ENCODE data around the gene TRIM63. TPM values are rescaled to one million over a fixed set of nuclear protein-coding genes. Genes with fewer than 3 reads are reported as not detected.
A peak's percentile ranks its signal among the peaks of the same experiment; 100 is the strongest.

The TRIM63 gene
- total RNA-seq, 1 experiment from 2014 or later, result not detected

DNA sequence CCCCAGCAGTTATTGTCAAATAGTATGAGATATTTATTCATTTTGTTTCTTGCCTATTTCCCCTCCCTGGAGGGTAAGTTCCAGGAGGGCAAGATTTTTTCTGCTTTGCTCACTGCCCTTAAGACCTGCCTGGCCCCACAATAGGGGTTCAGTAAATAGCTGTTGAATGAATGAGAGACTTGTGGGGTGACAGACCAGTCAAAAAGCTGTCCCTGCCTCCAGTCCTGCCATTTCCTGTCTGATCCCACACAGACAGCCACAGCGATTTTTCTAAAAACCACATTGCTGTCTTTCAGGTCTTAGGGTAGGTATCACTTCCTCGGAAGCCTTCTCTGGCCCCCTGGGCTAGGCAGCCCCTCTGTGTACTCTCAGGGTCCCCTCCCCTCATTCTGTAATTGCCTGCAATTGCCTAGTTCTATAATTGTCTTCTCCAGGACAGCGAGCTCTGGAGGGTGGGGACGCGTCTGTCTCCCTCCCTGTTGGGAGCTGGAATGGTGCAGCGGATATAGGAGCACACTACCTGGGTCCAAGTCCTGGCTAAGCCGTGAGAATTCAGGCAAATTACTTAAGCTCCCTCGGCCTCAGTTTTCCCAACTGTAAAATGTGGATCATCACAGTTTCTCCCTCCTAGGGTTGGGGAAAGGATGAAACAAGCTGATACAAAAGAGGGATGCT is 47.7 kb downstream of the TRIM63 start:
- no peaks in the 10 kb centered on the region for H3F3A ChIP-seq (ENCODE audit: low read length, unreplicated experiment)
- CTCF ChIA-PET, result no interaction called here

DNA sequence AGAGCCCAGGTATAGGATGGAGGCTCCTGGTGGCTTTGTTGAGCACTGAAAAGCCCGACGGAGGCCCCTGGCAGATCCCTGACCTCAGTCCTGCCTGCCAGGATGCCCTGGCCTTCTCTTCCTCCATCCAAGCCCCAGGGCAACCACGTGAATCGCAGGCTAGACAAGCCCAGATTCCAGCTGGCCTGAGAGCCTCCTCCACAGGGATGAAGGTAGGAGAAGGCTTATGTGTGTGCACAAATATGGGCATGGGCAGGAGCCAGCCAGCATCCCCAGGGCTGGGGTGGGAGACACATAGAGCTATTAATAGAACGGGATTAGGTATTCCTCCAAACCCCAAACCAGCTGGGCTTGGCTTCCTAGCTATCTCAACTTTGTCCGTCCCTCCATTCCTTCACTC is 49.8 kb downstream of the TRIM63 start:
- Histone ChIP-seq H3K27ac (ENCODE audit: low read length) (no peak overlapping the region), H3K9ac (ENCODE audit: low read length) (no peak overlapping the region), H2AFZ (ENCODE audit: low read length) (no peak overlapping the region), H3K4me3 (ENCODE audit: low read length) (no peak overlapping the region), H3K4me1 (ENCODE audit: insufficient read depth, low read length) (no peaks in the 10 kb centered on the region), H4K20me1 (ENCODE audit: low read length) (no peaks in the 10 kb centered on the region), H3K27me3 (ENCODE audit: low read length) (no peaks in the 10 kb centered on the region), H3K9me3 (ENCODE audit: low read length) (no peaks in the 10 kb centered on the region), H3K79me2 (ENCODE audit: low read length) (no peaks in the 10 kb centered on the region), H3F3A (ENCODE audit: low read length, unreplicated experiment) (no peaks in the 10 kb centered on the region), H3K9me2 (replicated peaks; ENCODE audit: low read length) (no peaks in the 10 kb centered on the region), H3K36me3 (ENCODE audit: low read depth, low read length) (no peaks in the 10 kb centered on the region), H3K4me2 (ENCODE audit: low read length) (no peak overlapping the region)
- TF ChIP-seq EZH2phosphoT487 (IDR thresholded peaks at IDR 0.05; ENCODE audit: borderline replicate concordance, low read length), result no peak
- TF ChIP-seq EZH2 (IDR thresholded peaks at IDR 0.05; ENCODE audit: low read length, unreplicated experiment), result no peak
- TF ChIP-seq, protein P1, sequence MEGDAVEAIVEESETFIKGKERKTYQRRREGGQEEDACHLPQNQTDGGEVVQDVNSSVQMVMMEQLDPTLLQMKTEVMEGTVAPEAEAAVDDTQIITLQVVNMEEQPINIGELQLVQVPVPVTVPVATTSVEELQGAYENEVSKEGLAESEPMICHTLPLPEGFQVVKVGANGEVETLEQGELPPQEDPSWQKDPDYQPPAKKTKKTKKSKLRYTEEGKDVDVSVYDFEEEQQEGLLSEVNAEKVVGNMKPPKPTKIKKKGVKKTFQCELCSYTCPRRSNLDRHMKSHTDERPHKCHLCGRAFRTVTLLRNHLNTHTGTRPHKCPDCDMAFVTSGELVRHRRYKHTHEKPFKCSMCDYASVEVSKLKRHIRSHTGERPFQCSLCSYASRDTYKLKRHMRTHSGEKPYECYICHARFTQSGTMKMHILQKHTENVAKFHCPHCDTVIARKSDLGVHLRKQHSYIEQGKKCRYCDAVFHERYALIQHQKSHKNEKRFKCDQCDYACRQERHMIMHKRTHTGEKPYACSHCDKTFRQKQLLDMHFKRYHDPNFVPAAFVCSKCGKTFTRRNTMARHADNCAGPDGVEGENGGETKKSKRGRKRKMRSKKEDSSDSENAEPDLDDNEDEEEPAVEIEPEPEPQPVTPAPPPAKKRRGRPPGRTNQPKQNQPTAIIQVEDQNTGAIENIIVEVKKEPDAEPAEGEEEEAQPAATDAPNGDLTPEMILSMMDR (conservative IDR thresholded peaks at IDR 0.05; ENCODE audit: low read depth, low read length), result no peak
- no peak for ATAC-seq
- ChIA-PET CTCF (no interaction called here), POLR2A (ENCODE audit: unreplicated experiment) (no interaction called here)
- BruUV-seq (replicated peaks), result no TSS peak
- no peak for DNase-seq
- intact Hi-C loops (cut with micrococcal nuclease), result no loop called here

More for the DNA sequence above, 47.7 kb downstream of the TRIM63 start:
- TF ChIP-seq, protein P1 (conservative IDR thresholded peaks at IDR 0.05; ENCODE audit: low read depth, low read length), result no peak
- TF ChIP-seq EZH2 (IDR thresholded peaks at IDR 0.05; ENCODE audit: low read length, unreplicated experiment) (no peak), EZH2phosphoT487 (IDR thresholded peaks at IDR 0.05; ENCODE audit: borderline replicate concordance, low read length) (no peak)
- Histone ChIP-seq H3K4me3 (ENCODE audit: low read length) (no peak overlapping the region), H3K4me1 (ENCODE audit: insufficient read depth, low read length) (no peaks in the 10 kb centered on the region), H3K27ac (ENCODE audit: low read length) (no peak overlapping the region), H3K4me2 (ENCODE audit: low read length) (no peak overlapping the region), H3K9ac (ENCODE audit: low read length) (no peak overlapping the region), H4K20me1 (ENCODE audit: low read length) (no peaks in the 10 kb centered on the region), H3K79me2 (ENCODE audit: low read length) (no peaks in the 10 kb centered on the region), H3K36me3 (ENCODE audit: low read depth, low read length) (no peaks in the 10 kb centered on the region), H3K9me2 (replicated peaks; ENCODE audit: low read length) (no peaks in the 10 kb centered on the region), H3K27me3 (ENCODE audit: low read length) (no peaks in the 10 kb centered on the region), H2AFZ (ENCODE audit: low read length) (no peak overlapping the region), H3K9me3 (ENCODE audit: low read length) (no peaks in the 10 kb centered on the region)
- intact Hi-C loops (cut with micrococcal nuclease), result no loop called here
- ATAC-seq, result no peak
- POLR2A ChIA-PET (ENCODE audit: unreplicated experiment), result no interaction called here
- BruUV-seq (replicated peaks), result no TSS peak
- peak; percentile 8 for DNase-seq

DNA sequence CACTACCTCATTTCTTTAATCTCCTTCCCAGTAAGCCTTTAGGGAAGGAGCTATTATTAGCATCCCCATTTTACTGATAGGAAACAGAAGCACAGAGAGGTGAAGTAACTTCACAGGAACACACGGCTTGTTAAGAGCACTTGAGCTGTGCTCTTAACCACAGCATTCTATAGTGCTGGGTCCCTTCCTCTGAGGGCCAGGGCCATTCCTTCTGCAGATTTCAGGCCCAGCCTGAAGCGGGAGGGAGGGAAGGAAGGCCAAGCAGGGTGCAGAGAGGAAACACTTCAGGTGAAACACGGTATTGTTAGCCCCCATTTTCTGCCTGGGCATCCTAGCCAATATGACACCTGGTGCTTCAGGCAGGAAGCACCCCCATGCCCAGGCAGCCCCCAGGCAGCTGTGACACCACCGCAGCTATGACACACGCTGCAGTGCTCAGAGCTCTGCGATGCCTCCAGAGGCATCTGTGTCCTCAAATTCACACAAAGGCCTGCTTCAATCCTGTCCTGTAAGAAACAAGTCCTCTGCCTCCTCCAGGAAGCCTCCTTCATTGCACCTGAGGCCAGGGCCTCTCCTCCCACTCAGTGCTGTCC is 50.4 kb downstream of the TRIM63 start:
- H4K20me1 ChIP-seq (ENCODE audit: low read length), result no peaks in the 10 kb centered on the region
- no peak overlapping the region for H2AFZ ChIP-seq (ENCODE audit: low read length)
- no peak overlapping the region for H3K27ac ChIP-seq (ENCODE audit: low read length)
- no peaks in the 10 kb centered on the region for H3K9me2 ChIP-seq (replicated peaks; ENCODE audit: low read length)
- ChIA-PET CTCF (no interaction called here), POLR2A (ENCODE audit: unreplicated experiment) (no interaction called here)
- H3K9ac ChIP-seq (ENCODE audit: low read length), result no peak overlapping the region
- H3K9me3 ChIP-seq (ENCODE audit: low read length), result no peaks in the 10 kb centered on the region
- no peaks in the 10 kb centered on the region for H3K4me1 ChIP-seq (ENCODE audit: insufficient read depth, low read length)
- TF ChIP-seq, protein P1 (conservative IDR thresholded peaks at IDR 0.05; ENCODE audit: low read depth, low read length), result no peak
- no peak for TF ChIP-seq EZH2 (IDR thresholded peaks at IDR 0.05; ENCODE audit: low read length, unreplicated experiment)
- TF ChIP-seq EZH2phosphoT487 (IDR thresholded peaks at IDR 0.05; ENCODE audit: borderline replicate concordance, low read length), result no peak
- ATAC-seq (no peak), DNase-seq (no peak)
- no peak overlapping the region for H3K4me3 ChIP-seq (ENCODE audit: low read length)
- no peaks in the 10 kb centered on the region for H3K27me3 ChIP-seq (ENCODE audit: low read length)
- intact Hi-C loops (cut with micrococcal nuclease), result no loop called here
- no peak overlapping the region for H3K4me2 ChIP-seq (ENCODE audit: low read length)
- H3K36me3 ChIP-seq (ENCODE audit: low read depth, low read length), result no peaks in the 10 kb centered on the region
- BruUV-seq (replicated peaks), result no TSS peak
- no peaks in the 10 kb centered on the region for H3K79me2 ChIP-seq (ENCODE audit: low read length)
- no peaks in the 10 kb centered on the region for H3F3A ChIP-seq (ENCODE audit: low read length, unreplicated experiment)

Measured in PC-3 (cell line).